Activated naive CD8-positive, alpha-beta T cell treated with anti-CD3 and anti-CD28 coated beads, Interleukin-2, amount 50 U/mL, for 16 hours (primary cell): Measurements from ENCODE around the gene ATRX.
"Not testable (repeated sequence)": the region's sequence is repeated elsewhere in the genome, so short reads cannot be mapped to it uniquely, and the experiment has no call there.

Experiments
- DNase-seq: peaks from one replicate; pipeline ENCODE4 v3.0.0-alpha.2; 2020; ENCODE audit warnings: low read depth, low spot score

ATRX gene

DNA sequence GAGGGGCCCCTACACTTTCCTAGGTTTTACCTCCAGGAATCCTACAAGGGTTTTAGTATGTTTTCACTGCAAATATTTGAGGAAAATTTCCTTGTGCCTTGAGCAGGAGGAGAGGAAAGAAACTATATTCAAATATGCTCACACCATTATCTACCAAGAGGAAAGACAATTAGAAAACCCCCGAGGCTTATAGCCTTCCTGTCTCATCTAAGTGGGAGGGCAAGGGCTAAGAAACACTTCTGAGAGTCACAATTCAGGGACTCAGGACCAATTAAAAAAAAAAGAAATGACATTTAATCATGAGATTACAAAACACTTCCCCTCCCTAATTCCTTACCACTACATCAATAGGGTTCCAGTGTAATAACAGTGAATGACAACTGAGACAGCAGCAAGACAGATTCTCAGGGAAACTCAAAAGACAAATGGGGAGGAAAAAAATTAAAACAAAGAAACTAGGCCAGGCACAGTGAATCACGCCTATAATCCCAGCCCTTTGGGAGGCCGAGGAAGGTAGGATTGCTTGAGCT is 45.6 kb downstream of the ATRX start:
- DNase-seq: no peak

GRCh38 chrX:77733342-77733741 is 52.7 kb downstream of the ATRX start:
- no peak for DNase-seq

GRCh38 chrX:77731821-77732419 is 54.1 kb downstream of the ATRX start:
- DNase-seq: no peak

DNA sequence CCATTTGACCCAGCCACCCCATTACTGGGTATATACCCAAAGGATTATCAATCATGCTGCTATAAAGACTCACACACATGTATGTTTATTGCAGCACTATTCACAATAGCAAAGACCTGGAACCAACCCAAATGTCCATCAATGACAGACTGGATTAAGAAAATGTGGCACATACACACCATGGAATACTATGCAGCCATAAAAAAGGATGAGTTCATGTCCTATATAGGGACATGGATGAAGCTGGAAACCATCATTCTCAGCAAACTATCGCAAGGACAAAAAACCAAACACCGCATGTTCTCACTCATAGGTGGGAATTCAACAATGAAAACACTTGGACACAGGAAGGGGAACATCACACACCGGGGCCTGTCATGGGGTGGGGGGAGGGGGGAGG is 59.9 kb downstream of the ATRX start:
- DNase-seq: not testable (repeated sequence)

GRCh38 chrX:77723681-77724080 is 62.3 kb downstream of the ATRX start:
- DNase-seq: no peak

- no peak for DNase-seq
These were observed 66.6 kb downstream of the ATRX start for GRCh38 chrX:77719388-77719787.

GRCh38 chrX:77704881-77705280 is 81.1 kb downstream of the ATRX start:
- DNase-seq: no peak

GRCh38 chrX:77698242-77698641 is 87.8 kb downstream of the ATRX start:
- DNase-seq: no peak

- no peak for DNase-seq
These were observed 91.5 kb downstream of the ATRX start for GRCh38 chrX:77694491-77694890.

- DNase-seq: no peak
These were observed 92.4 kb downstream of the ATRX start for GRCh38 chrX:77693594-77693993.

DNA sequence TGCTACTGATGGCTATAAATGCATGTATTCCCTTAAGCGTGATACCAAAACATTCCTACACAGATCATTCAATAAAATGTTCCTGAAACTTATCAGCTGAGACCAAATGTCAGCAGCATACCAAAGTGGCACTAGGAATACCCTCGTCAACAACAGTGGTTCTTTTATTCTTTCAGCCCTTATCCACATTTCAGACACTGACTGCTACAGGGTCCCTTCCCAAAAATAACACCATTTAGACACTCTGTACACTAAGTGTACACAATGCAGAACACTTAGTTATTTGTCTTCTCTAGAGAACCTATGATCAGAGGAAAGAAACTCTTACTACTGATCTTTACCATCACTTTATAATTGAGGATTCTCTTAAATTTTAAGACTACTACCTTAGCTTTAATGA is 94.1 kb downstream of the ATRX start:
- DNase-seq: no peak

DNA sequence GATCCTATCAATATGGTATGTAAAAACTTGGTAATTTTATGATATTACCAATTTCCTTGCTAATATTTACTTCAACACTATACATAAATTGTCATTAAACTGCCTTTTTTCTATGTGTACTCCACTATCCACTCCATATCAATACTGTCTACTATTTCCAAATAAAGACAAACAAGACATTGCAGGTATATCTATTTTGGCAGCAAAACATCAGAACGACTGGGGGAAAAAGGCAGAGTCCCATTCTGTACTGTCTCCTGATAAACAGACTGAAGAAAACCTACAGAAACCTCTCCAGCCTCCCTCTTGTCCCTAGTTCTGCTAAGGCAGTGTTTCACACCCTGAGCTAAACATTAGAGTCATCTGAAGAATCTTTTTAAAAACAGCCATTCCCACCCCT is 96.6 kb downstream of the ATRX start:
- DNase-seq: no peak

DNA sequence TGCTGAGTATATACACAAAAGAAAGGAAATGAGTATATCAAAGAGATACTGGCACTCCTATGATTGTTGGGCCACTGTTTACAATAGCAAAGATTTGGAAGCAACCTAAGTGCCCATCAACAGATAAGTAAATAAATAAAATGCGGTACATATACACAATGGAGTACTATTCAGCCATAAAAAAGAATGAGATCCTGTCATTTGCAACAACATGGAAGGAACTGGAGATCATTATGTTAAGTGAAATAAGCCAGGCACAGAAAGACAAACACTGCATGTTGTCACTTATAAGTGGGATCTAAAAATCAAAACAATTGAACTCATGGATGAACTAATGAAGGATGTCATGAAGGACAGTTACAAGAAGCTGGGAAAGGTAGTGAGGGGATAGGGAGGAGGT is 100.3 kb downstream of the ATRX start:
- not testable (repeated sequence) for DNase-seq

GRCh38 chrX:77679144-77679543 is 106.9 kb downstream of the ATRX start:
- DNase-seq: no peak

GRCh38 chrX:77675986-77676385 is 110.0 kb downstream of the ATRX start:
- DNase-seq: no peak

GRCh38 chrX:77668391-77669237 is 117.4 kb downstream of the ATRX start:
- no peak for DNase-seq

DNA sequence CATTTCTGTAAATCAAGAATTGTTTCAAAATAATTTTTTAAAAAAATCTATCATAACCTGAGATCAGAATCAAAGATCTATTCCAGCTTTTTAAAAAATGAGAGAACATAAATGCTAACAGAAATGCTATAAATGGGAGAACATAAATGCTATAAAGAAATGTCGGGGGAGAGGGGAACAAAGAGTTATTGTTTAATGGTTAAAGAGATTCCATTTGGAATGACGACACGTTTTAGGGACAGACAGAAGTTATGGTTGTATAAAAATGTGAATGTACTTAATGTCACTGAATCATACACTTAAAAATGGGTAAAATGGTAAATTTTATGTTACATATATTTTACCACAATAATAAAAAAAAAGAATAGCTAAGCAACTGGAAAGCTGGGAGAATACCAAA is 127.1 kb downstream of the ATRX start:
- no peak for DNase-seq

GRCh38 chrX:77652095-77652494 is 133.9 kb downstream of the ATRX start:
- DNase-seq: no peak

DNA sequence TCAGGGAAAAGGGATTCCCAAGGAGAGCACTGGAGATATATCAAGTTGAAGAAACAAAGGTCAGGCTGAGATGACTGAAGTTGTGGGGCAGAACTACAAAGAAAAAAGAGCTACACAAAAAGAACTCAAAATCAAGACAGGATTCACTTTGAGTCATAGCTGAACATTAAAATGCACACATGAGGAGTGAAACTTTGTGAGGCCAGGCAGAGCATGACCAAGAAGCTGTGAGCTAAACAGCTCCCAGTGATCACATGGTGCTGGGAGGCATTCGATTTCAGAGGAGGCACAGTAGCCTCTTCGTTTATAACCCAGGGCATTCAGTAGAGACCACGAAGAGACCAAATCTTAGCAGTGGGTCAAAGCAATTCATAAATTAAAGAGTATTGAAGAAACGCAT is 145.3 kb downstream of the ATRX start:
- no peak for DNase-seq

- DNase-seq: no peak
These were observed 146.2 kb downstream of the ATRX start for GRCh38 chrX:77639820-77640219.

- no peak for DNase-seq
These were observed 147.6 kb downstream of the ATRX start for GRCh38 chrX:77638397-77638796.

DNA sequence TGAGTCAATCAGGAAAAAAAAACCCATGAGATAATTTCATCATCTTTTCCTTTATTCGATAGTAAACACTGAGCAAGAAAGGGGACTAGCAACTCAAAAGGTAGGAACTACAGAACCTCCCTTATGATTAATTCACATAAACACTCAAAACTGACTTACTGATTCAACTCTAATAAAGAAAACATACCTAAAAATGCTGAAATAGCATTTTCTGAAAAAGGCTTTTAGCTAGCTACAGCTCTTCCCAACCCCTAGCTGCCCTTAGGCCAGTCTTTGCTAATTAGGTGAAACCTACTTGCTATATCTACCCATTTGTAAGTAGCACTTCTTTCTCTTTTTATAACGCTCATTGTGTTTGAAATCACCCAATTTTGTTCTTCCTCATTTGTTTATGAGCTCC is 150.6 kb downstream of the ATRX start:
- DNase-seq: no peak
